ENCODE measurements around the gene EFNA3.

- TF ChIP-seq, protein P1, sequence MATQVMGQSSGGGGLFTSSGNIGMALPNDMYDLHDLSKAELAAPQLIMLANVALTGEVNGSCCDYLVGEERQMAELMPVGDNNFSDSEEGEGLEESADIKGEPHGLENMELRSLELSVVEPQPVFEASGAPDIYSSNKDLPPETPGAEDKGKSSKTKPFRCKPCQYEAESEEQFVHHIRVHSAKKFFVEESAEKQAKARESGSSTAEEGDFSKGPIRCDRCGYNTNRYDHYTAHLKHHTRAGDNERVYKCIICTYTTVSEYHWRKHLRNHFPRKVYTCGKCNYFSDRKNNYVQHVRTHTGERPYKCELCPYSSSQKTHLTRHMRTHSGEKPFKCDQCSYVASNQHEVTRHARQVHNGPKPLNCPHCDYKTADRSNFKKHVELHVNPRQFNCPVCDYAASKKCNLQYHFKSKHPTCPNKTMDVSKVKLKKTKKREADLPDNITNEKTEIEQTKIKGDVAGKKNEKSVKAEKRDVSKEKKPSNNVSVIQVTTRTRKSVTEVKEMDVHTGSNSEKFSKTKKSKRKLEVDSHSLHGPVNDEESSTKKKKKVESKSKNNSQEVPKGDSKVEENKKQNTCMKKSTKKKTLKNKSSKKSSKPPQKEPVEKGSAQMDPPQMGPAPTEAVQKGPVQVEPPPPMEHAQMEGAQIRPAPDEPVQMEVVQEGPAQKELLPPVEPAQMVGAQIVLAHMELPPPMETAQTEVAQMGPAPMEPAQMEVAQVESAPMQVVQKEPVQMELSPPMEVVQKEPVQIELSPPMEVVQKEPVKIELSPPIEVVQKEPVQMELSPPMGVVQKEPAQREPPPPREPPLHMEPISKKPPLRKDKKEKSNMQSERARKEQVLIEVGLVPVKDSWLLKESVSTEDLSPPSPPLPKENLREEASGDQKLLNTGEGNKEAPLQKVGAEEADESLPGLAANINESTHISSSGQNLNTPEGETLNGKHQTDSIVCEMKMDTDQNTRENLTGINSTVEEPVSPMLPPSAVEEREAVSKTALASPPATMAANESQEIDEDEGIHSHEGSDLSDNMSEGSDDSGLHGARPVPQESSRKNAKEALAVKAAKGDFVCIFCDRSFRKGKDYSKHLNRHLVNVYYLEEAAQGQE (IDR thresholded peaks at IDR 0.05; ENCODE audit: insufficient read depth in 1 of 2, low read depth in 2 of 2, low read length in 2 of 2): no peak
- TF ChIP-seq SIN3A (IDR thresholded peaks at IDR 0.05; ENCODE audit: borderline replicate concordance, insufficient read depth, low read length) (no peak), POLR2AphosphoS5 (IDR thresholded peaks at IDR 0.05; ENCODE audit: low read depth, low read length) (no peak), TAF1 (IDR thresholded peaks at IDR 0.05; ENCODE audit: borderline replicate concordance, insufficient read depth, low read length) (no peak), FOXP2 (optimal IDR thresholded peaks at IDR 0.05; ENCODE audit: borderline replicate concordance, extremely low read depth, extremely low read length, insufficient read depth) (no peak)
These were observed 35.8 kb upstream of the EFNA3 start for GRCh38 chr1:155042789-155043188.

All from PFSK-1 (cell line).